HG03045 (cell line): ENCODE results near the gene AHI1.

ENCODE experiments used
- ATAC-seq: cut with Tn5 transposase; IDR thresholded peaks from one replicate; pipeline ENCODE4 v1.9.1; 2021; ENCODE audit warnings: mild to moderate bottlenecking, moderate library complexity; ENCODE audit not compliant: unreplicated experiment

AHI1 gene

GRCh38 chr6:135497412-135498184 lies at the start of gene AHI1:
AHI1 (minus strand) TSS chr6:135497740; CDS start chr6:135492237, 5,503 bp downstream.
- peak; percentile 97 for ATAC-seq

GRCh38 chr6:135546680-135547418 lies 49.3 kb upstream of the AHI1 start:
- no peak for ATAC-seq

- ATAC-seq, result no peak
Measured at GRCh38 chr6:135546206-135546605, 48.7 kb upstream of the AHI1 start.

GRCh38 chr6:135540207-135540840 lies 42.8 kb upstream of the AHI1 start:
- ATAC-seq, result no peak

GRCh38 chr6:135537741-135538301 lies 40.3 kb upstream of the AHI1 start:
- no peak for ATAC-seq

GRCh38 chr6:135535989-135536414 lies 38.5 kb upstream of the AHI1 start:
- no peak for ATAC-seq

GRCh38 chr6:135534773-135535380 lies 37.3 kb upstream of the AHI1 start:
- no peak for ATAC-seq

GRCh38 chr6:135532559-135532958 lies 35.0 kb upstream of the AHI1 start:
- ATAC-seq, result no peak

- no peak for ATAC-seq
Measured at GRCh38 chr6:135531954-135532490, 34.5 kb upstream of the AHI1 start.

- no peak for ATAC-seq
Measured at GRCh38 chr6:135530113-135530512, 32.6 kb upstream of the AHI1 start.

- no peak for ATAC-seq
Measured at GRCh38 chr6:135527960-135528249, 30.4 kb upstream of the AHI1 start.

GRCh38 chr6:135527116-135527959 lies 29.8 kb upstream of the AHI1 start:
- ATAC-seq, result no peak

- no peak for ATAC-seq
Measured at GRCh38 chr6:135525594-135525993, 28.1 kb upstream of the AHI1 start.

GRCh38 chr6:135522965-135523692 lies 25.6 kb upstream of the AHI1 start:
- ATAC-seq, result no peak

GRCh38 chr6:135521431-135521830 lies 23.9 kb upstream of the AHI1 start:
- no peak for ATAC-seq

- ATAC-seq, result no peak
Measured at GRCh38 chr6:135520781-135521180, 23.2 kb upstream of the AHI1 start.

- no peak for ATAC-seq
Measured at GRCh38 chr6:135519348-135519747, 21.8 kb upstream of the AHI1 start.

GRCh38 chr6:135517527-135517926 lies 20.0 kb upstream of the AHI1 start:
- ATAC-seq, result no peak

- ATAC-seq, result no peak
Measured at GRCh38 chr6:135514706-135515105, 17.2 kb upstream of the AHI1 start.
